Measurements from ENCODE around the gene LRP6.

LRP6 gene

DNA sequence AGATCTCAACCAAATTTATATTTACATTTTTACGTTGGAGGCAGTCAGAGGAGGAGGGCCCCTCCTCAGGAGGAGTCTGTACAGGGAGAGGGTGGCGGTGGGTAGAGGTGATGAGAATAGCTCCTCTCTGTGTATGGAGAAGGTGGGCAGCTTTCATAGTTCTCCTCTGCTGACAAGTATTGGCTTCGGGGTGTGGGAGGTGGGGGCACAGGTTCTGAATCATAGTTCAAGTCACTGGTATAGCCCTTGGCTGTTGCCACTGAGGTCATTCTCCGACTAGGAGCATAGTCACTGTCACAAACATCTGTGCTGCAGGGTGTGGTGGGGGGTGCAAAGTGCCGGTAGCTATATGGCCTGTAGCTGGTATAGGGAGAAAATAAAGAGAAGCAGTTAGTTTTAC, 145.8 kb downstream of the LRP6 start:
- no peak for DNase-seq (ENCODE audit: low read depth in 3 of 3)

GRCh38 chr12:12116677-12117076, 150.2 kb downstream of the LRP6 start:
- DNase-seq (ENCODE audit: low read depth in 3 of 3): no peak

- DNase-seq (ENCODE audit: low read depth in 3 of 3): no peak
Measured at GRCh38 chr12:12115514-12115913, 151.3 kb downstream of the LRP6 start.

DNA sequence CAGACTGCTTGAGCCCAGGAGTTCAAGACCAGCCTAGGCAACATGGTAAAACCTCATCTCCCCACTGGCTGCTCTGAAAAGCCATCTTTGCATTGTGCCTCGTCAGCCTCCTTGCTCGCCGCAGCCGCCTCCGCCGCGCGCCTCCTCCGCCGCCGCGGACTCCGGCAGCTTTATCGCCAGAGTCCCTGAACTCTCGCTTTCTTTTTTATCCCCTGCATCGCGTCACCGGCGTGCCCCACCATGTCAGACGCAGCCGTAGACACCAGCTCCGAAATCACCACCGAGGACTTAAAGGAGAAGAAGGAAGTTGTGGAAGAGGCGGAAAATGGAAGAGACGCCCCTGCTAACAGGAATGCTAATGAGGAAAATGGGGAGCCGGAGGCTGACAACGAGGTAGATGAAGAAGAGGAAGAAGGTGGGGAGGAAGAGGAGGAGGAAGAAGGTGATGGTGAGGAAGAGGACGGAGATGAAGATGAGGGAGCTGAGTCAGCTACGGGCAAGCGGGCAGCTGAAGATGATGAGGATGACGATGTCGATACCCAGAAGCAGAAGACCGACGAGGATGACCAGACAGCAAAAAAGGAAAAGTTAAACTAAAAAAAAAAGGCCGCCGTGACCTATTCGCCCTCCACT, 155.8 kb downstream of the LRP6 start:
- peak in 2 of 3 experiments; percentile 4 to 37 for DNase-seq (ENCODE audit: low read depth in 3 of 3)

- no peak for DNase-seq (ENCODE audit: low read depth in 3 of 3)
Measured at GRCh38 chr12:12108441-12109058, 158.3 kb downstream of the LRP6 start.

DNA sequence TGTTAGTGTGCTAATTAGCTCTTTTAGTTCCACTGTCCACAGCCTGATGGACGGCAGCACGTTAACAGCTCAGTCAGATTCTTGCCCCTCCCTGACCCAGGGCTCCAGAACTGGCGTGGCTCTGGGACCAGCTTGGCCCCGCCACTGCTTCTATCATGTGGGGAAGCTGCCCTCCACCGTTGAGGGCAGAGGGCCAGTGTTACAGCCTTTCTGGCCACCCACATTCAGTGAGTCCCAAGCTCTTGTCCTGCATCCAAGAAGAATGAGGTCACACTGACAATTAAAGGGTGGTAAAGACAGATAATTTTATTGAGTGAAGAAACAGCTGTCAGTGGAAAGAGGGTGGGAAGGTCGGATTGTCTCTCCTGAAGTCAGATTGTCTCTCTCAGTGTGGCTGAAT, 159.2 kb downstream of the LRP6 start:
- DNase-seq (ENCODE audit: low read depth in 3 of 3): no peak

GRCh38 chr12:12099102-12099501, 167.7 kb downstream of the LRP6 start:
- no peak for DNase-seq (ENCODE audit: low read depth in 3 of 3)

DNA sequence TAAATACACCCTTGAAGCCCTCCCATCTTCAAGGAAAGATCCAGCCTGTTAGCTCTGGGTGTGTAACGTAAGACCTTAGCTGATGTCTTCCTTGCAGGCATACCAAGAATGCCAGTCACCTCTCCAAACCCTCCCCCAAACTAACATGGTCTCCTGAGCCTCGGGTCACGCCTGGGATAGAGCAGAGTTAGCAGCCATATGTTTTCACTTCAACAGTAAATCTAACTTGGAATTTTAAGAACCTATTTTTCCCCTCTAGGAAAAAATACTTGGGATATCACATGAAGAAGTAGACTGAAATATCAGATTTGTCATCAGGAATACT, 168.2 kb downstream of the LRP6 start:
- no peak for DNase-seq (ENCODE audit: low read depth in 3 of 3)

DNA sequence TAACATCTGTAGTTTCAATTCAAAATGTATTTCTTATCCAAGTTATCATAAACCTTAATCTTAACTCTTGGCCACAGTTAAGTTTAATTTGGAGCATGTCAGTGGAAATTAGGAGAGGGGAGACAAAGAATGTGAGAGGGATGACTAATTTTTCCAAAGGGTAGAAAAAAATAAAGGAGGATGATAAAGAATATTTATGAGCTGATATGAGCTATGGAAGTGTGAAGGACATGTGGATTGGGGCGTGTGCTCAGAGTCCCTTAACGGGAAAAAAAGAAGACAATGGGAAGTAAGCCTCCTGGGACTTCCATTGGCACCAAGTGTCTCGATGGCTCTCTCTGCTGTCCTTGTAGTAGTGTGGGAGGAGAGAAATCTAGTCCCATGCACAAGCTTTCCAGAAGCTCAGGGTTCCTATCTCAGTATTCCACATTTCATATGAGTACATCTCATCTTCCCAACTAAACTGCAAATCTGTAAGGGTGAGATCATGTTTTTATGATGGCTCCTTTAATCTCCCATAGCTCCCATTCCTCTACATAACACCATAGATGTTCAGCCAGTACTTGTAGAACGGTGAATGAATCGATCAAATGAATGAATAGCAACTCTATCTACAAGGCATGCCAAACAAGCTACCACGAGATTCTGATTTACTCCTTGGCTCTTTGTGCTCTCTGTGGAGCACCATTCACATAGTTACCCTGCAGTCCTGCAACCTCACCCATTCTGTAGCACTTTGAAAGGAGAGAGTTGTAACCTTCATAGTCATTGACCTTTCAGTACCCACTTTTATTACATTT, 168.8 kb downstream of the LRP6 start:
- no peak for DNase-seq (ENCODE audit: low read depth in 3 of 3)

DNA sequence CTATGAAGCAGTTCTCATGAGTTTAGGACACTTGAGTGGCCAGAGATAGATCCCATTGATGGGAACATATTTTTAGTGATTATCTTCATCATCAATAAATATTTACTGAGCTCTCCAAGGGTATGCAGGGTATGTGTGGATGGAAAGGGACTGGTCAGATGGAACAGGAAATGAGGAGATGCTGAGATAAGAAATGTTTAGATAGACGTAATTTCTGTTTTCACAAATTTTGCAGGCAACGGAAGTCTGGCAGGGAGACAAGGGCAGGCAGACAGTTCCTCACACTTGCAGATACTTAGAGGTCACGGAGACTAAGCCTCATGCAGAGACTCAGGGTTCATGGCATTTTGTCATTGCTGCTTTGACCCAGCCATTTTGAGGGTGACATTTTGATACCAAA, 171.8 kb downstream of the LRP6 start:
- no peak for DNase-seq (ENCODE audit: low read depth in 3 of 3)

- no peak for DNase-seq (ENCODE audit: low read depth in 3 of 3)
Measured at GRCh38 chr12:12094481-12094880, 172.4 kb downstream of the LRP6 start.

GRCh38 chr12:12091977-12092663, 174.7 kb downstream of the LRP6 start:
- no peak for DNase-seq (ENCODE audit: low read depth in 3 of 3)

GRCh38 chr12:12091071-12091470, 175.8 kb downstream of the LRP6 start:
- DNase-seq (ENCODE audit: low read depth in 3 of 3): no peak

DNA sequence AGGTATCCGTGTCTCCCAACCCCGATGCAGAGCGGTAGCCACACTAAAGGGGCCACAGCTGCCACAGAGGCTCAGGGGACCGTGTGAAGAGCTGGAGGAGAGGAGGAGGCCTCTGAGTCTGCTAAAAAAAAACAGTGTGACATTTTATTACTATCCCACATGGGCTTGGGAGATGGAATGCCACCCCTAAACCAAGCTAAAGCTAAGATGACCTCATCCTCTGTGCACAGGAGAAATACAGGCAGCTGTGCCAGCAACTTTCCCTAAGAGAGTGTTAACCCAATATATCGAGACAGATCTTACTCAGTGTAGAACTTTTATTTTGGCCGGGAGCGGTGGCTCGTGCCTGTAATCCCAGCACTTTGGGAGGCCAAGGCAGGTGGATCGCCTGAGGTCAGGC, 178.1 kb downstream of the LRP6 start:
- DNase-seq (ENCODE audit: low read depth in 3 of 3): no peak

- DNase-seq (ENCODE audit: low read depth in 3 of 3): no peak
Measured at GRCh38 chr12:12088147-12088546, 178.7 kb downstream of the LRP6 start.

DNA sequence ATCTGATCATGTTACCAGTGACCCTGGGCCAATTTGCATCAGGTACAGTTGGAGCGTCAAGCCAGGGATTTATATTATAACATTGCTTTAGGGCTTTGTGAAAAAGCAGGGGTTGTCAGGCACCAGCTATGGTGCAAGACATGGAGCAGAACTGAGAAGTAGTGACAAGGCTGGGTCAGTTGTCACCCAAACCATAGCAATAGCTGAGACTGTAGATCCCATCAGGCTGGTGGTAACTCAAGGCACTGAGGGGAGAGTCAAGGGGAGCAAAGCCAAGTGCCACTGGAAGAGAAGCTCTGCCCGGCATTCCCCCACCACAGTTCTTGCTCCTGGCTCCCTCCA, 179.2 kb downstream of the LRP6 start:
- no peak for DNase-seq (ENCODE audit: low read depth in 3 of 3)

DNA sequence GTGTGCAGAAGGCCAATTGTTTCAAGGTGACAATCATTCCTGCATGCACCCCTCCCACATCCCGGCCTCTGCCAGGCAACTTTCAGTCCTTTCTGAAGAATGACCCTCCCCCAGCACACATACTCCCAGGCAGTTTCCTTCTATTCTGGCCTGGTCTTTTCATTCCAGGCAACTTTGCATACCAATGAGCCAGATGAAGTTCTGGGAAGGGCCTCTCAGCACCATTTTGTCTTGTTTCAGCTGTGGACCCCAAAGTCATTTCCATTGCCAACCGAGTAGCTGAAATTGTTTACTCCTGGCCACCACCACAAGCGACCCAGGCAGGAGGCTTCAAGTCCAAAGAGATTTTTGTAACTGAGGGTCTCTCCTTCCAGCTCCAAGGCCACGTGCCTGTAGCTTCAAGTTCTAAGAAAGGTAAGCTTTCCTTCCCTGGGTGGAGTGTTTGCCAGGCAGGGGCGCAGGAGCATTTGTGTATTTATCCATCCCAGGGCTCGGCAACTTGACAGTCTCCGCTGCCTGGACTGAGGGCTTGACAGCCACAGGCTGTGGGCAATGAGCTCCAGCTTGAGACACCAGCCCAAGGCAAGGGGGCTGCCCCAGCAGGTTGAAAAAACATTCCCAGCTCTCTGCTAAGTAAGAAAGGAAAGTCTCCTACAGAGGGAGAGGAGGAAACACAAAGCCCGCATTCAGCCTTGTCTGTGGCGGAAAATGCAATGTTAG, 179.7 kb downstream of the LRP6 start:
- DNase-seq (ENCODE audit: low read depth in 3 of 3): no peak

DNA sequence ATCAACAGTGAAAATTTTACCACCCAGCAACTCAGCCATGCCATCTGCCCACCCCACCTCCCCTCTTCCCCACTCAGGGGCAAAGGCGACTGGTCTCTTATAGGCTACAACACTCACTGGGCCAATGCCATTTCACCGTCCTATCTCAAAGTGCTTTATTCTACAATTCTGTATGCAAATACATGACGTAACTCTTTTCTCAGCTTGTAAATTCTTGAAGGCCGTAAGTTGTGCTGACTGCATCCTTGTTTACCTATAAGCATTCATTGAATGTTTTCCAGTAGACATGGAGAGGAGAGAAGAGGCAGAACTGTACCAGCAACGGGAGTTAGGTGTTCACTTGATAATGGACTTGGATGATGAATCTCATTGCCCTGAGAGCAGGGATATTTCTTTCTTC, 180.5 kb downstream of the LRP6 start:
- no peak for DNase-seq (ENCODE audit: low read depth in 3 of 3)

- no peak for DNase-seq (ENCODE audit: low read depth in 3 of 3)
Measured at GRCh38 chr12:12083688-12084087, 183.2 kb downstream of the LRP6 start.

DNA sequence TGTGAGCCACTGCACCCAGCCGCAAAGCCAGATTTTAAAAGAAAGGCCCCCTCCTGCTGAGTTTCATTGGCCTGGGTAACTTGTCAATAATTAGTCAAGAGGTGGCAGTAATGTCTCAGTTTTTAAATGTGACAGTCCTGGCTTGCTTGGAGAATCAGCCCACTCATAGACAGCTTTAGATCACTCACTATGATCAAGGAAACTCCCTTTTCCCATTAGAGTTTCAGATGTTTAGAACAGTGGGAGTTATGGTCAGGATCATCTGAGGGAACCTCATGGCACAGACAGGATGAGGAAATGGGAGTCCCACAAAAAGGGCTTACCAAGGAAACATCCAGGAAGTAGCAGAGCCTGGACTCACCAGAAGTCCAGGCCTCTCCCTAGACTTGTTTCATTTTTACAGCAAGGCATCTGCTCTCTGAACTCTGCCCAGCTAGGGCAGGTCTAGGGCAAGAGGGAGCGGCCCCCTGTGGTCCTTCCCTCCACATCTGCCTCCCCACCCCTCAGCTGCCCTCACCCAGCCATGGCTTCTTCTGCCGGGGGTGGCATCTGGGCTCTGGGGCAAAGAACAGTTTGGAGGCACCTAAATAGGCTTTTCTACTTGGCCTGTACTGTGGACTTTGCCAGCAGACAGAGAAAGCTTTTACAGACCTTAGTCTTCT, 184.9 kb downstream of the LRP6 start:
- no peak for DNase-seq (ENCODE audit: low read depth in 3 of 3)

DNA sequence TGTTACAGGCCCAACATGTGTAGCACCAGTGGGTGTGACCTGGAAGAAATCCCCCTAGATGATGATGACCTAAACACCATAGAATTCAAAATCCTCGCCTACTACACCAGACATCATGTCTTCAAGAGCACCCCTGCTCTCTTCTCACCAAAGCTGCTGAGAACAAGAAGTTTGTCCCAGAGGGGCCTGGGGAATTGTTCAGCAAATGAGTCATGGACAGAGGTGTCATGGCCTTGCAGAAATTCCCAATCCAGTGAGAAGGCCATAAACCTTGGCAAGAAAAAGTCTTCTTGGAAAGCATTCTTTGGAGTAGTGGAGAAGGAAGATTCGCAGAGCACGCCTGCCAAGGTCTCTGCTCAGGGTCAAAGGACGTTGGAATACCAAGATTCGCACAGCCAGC, 187.6 kb downstream of the LRP6 start:
- no peak for DNase-seq (ENCODE audit: low read depth in 3 of 3)

Measured in stimulated activated CD4-positive, alpha-beta T cell treated with anti-CD3 and anti-CD28 coated beads, TNF-alpha, amount 100 ng/mL, for 24 hours (primary cell).